ENCODE data around the gene PMFBP1.

PMFBP1 gene

DNA sequence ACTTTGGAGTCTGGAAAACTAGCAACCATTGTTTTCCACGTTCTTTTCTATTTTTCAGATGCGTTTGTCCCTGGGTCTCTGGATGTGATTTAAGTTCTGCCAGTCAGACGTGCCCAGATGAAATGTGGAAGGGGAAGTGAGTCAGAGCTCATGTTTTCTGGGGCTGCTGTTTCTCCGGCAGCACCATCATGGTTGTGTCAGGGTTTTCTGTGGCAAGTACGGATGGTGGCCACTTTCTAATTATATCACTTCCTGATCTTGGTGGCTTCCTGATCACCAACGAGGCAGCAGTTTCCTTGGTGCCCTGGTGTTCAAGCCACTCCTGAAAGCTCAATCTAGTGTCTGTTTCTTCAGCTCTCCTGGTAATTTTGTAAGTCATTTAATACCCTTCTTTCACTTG, 31.4 kb upstream of the PMFBP1 start:
- no peaks in the 10 kb centered on the region for H3K9me3 ChIP-seq (ENCODE audit: control insufficient read depth, low read length)
- no peak overlapping the region for H3K27ac ChIP-seq (ENCODE audit: insufficient read depth, low read depth, low read length, poor library complexity, severe bottlenecking)
- H3K36me3 ChIP-seq (ENCODE audit: control insufficient read depth, insufficient read depth, low read length) = no peaks in the 10 kb centered on the region
- H3K27me3 ChIP-seq (ENCODE audit: control insufficient read depth, insufficient read depth, low read length, poor library complexity, severe bottlenecking) = no peaks in the 10 kb centered on the region
- WGBS, 2 experiments = 85 to 86% methylated on average over 6 of the region's 6 CpGs
- H3K4me1 ChIP-seq (ENCODE audit: control insufficient read depth, insufficient read depth, low read length) = no peaks in the 10 kb centered on the region
- H3K4me3 ChIP-seq (ENCODE audit: insufficient read depth, low read depth, low read length) = no peak overlapping the region

DNA sequence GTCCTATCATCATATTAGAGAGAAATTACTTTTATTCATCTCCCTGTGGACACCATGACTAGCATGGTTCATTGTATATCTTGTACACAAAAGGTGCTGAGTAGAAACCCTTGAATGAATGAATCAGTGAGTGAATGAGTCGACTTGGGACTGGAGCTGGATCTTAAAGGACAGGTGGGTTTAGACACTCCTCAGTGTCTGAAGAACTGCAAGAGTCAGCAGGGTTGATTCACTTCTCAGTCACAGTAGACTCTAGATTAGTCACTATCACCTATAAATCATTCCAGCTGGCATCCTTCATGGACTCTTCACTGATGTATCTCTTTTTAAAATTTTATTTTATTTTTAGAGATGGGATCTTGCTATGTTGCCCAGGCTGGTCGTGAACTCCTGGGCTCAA, 30.1 kb upstream of the PMFBP1 start:
- no peak overlapping the region for H3K27ac ChIP-seq (ENCODE audit: insufficient read depth, low read depth, low read length, poor library complexity, severe bottlenecking)
- H3K36me3 ChIP-seq (ENCODE audit: control insufficient read depth, insufficient read depth, low read length) = no peaks in the 10 kb centered on the region
- H3K9me3 ChIP-seq (ENCODE audit: control insufficient read depth, low read length) = no peaks in the 10 kb centered on the region
- no peaks in the 10 kb centered on the region for H3K4me1 ChIP-seq (ENCODE audit: control insufficient read depth, insufficient read depth, low read length)
- H3K4me3 ChIP-seq (ENCODE audit: insufficient read depth, low read depth, low read length) = no peak overlapping the region
- 88 to 92% methylated on average over 2 of the region's 2 CpGs for WGBS, 2 experiments
- H3K27me3 ChIP-seq (ENCODE audit: control insufficient read depth, insufficient read depth, low read length, poor library complexity, severe bottlenecking) = no peaks in the 10 kb centered on the region

DNA sequence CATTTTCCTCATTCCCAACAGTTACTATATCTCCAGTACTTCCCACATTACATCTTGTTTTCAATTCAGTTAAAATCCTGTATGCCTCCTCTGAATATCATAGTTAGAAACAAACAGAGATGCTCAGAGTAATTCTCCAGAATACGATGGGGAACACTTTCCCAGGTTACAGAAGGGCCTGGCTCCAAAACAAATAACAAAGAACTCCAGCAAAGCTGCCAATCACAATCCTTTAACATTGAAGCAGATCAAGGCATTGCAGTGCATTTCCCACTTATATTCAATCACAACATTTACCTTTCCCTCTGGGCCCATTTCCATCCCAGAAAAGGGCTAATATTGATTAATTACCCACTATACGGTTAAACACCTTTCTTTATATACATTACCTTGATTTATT, 29.4 kb upstream of the PMFBP1 start:
- WGBS, 2 experiments = 54 to 82% methylated on average over 1 to 2 of the region's 2 CpGs
- Histone ChIP-seq H3K4me3 (ENCODE audit: insufficient read depth, low read depth, low read length) (no peak overlapping the region), H3K27me3 (ENCODE audit: control insufficient read depth, insufficient read depth, low read length, poor library complexity, severe bottlenecking) (no peaks in the 10 kb centered on the region), H3K9me3 (ENCODE audit: control insufficient read depth, low read length) (no peaks in the 10 kb centered on the region), H3K36me3 (ENCODE audit: control insufficient read depth, insufficient read depth, low read length) (no peaks in the 10 kb centered on the region), H3K4me1 (ENCODE audit: control insufficient read depth, insufficient read depth, low read length) (no peaks in the 10 kb centered on the region), H3K27ac (ENCODE audit: insufficient read depth, low read depth, low read length, poor library complexity, severe bottlenecking) (no peak overlapping the region)

GRCh38 chr16:72199761-72200337, 27.9 kb upstream of the PMFBP1 start:
- Histone ChIP-seq H3K9me3 (ENCODE audit: control insufficient read depth, low read length) (no peaks in the 10 kb centered on the region), H3K4me1 (ENCODE audit: control insufficient read depth, insufficient read depth, low read length) (no peaks in the 10 kb centered on the region), H3K27me3 (ENCODE audit: control insufficient read depth, insufficient read depth, low read length, poor library complexity, severe bottlenecking) (no peaks in the 10 kb centered on the region), H3K4me3 (ENCODE audit: insufficient read depth, low read depth, low read length) (no peak overlapping the region), H3K36me3 (ENCODE audit: control insufficient read depth, insufficient read depth, low read length) (no peaks in the 10 kb centered on the region), H3K27ac (ENCODE audit: insufficient read depth, low read depth, low read length, poor library complexity, severe bottlenecking) (no peak overlapping the region)
- WGBS, 2 experiments = 94 to 95% methylated on average over 5 of the region's 5 CpGs

DNA sequence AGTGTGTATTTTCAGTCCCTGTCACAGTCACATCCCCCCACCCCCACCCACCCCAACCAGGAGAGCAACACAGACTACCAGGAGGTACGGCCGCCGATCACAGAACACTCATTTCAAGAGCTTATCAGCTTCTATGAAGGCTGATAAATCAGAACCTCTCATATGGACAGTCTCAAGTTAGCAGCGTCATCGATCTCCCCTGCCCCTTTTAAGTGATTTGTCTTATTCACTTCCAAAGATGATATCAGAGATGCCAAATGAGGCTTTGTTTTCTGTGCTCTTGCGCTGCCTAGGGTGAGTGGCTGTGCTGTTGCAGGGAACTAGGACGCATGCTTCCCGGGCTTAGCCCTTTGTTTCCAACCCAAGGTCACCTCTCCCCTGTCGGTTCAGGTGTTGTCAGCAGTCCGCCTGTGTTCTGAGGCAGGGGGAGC, 26.8 kb upstream of the PMFBP1 start:
- 75 to 81% methylated on average over 10 of the region's 10 CpGs for WGBS, 2 experiments
- H3K36me3 ChIP-seq (ENCODE audit: control insufficient read depth, insufficient read depth, low read length) = no peaks in the 10 kb centered on the region
- H3K4me1 ChIP-seq (ENCODE audit: control insufficient read depth, insufficient read depth, low read length) = no peaks in the 10 kb centered on the region
- H3K4me3 ChIP-seq (ENCODE audit: insufficient read depth, low read depth, low read length) = no peak overlapping the region
- no peaks in the 10 kb centered on the region for H3K27me3 ChIP-seq (ENCODE audit: control insufficient read depth, insufficient read depth, low read length, poor library complexity, severe bottlenecking)
- no peaks in the 10 kb centered on the region for H3K9me3 ChIP-seq (ENCODE audit: control insufficient read depth, low read length)
- no peak overlapping the region for H3K27ac ChIP-seq (ENCODE audit: insufficient read depth, low read depth, low read length, poor library complexity, severe bottlenecking)

DNA sequence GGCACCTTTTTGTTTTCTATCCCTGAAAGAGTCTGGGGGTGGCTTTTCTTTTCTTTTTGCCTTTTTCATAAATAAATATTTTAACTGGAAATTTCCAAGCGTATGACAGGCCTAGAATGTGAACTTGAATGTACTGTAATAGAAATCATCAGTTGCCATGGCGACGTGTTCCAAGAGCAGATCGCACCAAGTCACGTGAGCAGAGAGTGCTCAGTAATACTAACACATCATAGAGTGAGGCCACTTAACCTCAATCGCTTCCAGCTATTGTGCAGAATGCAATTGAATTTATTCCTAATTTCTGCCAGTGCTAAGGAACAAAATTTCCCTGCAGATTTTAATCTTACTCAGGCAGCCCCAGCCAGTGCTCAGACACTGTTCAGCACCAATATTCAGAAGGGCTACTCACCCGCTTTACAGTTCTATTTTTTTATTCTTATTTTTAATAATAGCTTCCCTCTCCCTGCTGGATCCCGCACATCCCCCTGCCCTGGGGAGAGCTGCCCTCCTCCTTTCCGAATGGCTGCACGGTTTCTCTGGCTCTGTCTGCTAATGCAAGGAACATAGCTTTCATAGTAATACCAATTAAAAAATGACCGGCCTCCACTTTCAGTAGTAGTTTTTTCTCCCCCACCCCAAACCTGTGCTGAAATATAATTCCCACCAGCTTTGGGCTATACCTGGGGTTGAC, 26.2 kb upstream of the PMFBP1 start:
- Histone ChIP-seq H3K4me1 (ENCODE audit: control insufficient read depth, insufficient read depth, low read length) (no peaks in the 10 kb centered on the region), H3K9me3 (ENCODE audit: control insufficient read depth, low read length) (no peaks in the 10 kb centered on the region), H3K4me3 (ENCODE audit: insufficient read depth, low read depth, low read length) (no peak overlapping the region), H3K27me3 (ENCODE audit: control insufficient read depth, insufficient read depth, low read length, poor library complexity, severe bottlenecking) (no peaks in the 10 kb centered on the region), H3K27ac (ENCODE audit: insufficient read depth, low read depth, low read length, poor library complexity, severe bottlenecking) (no peak overlapping the region), H3K36me3 (ENCODE audit: control insufficient read depth, insufficient read depth, low read length) (no peaks in the 10 kb centered on the region)
- WGBS, 2 experiments = 88 to 91% methylated on average over 11 of the region's 11 CpGs

- Histone ChIP-seq H3K27ac (ENCODE audit: insufficient read depth, low read depth, low read length, poor library complexity, severe bottlenecking) (no peak overlapping the region), H3K36me3 (ENCODE audit: control insufficient read depth, insufficient read depth, low read length) (no peaks in the 10 kb centered on the region), H3K9me3 (ENCODE audit: control insufficient read depth, low read length) (no peaks in the 10 kb centered on the region), H3K27me3 (ENCODE audit: control insufficient read depth, insufficient read depth, low read length, poor library complexity, severe bottlenecking) (no peaks in the 10 kb centered on the region), H3K4me3 (ENCODE audit: insufficient read depth, low read depth, low read length) (no peak overlapping the region), H3K4me1 (ENCODE audit: control insufficient read depth, insufficient read depth, low read length) (no peaks in the 10 kb centered on the region)
- 84 to 86% methylated on average over 4 of the region's 4 CpGs for WGBS, 2 experiments
Measured at GRCh38 chr16:72197545-72197944, 25.6 kb upstream of the PMFBP1 start.

GRCh38 chr16:72195609-72196008, 23.7 kb upstream of the PMFBP1 start:
- H3K36me3 ChIP-seq (ENCODE audit: control insufficient read depth, insufficient read depth, low read length) = no peaks in the 10 kb centered on the region
- WGBS, 2 experiments = 63 to 64% methylated on average over 3 to 4 of the region's 4 CpGs
- no peaks in the 10 kb centered on the region for H3K27me3 ChIP-seq (ENCODE audit: control insufficient read depth, insufficient read depth, low read length, poor library complexity, severe bottlenecking)
- H3K4me3 ChIP-seq (ENCODE audit: insufficient read depth, low read depth, low read length) = no peak overlapping the region
- no peaks in the 10 kb centered on the region for H3K4me1 ChIP-seq (ENCODE audit: control insufficient read depth, insufficient read depth, low read length)
- no peaks in the 10 kb centered on the region for H3K9me3 ChIP-seq (ENCODE audit: control insufficient read depth, low read length)
- H3K27ac ChIP-seq (ENCODE audit: insufficient read depth, low read depth, low read length, poor library complexity, severe bottlenecking) = no peak overlapping the region

GRCh38 chr16:72191551-72191950, 19.6 kb upstream of the PMFBP1 start:
- Histone ChIP-seq H3K4me1 (ENCODE audit: control insufficient read depth, insufficient read depth, low read length) (no peaks in the 10 kb centered on the region), H3K9me3 (ENCODE audit: control insufficient read depth, low read length) (no peaks in the 10 kb centered on the region), H3K27me3 (ENCODE audit: control insufficient read depth, insufficient read depth, low read length, poor library complexity, severe bottlenecking) (no peaks in the 10 kb centered on the region), H3K36me3 (ENCODE audit: control insufficient read depth, insufficient read depth, low read length) (no peaks in the 10 kb centered on the region), H3K4me3 (ENCODE audit: insufficient read depth, low read depth, low read length) (no peak overlapping the region), H3K27ac (ENCODE audit: insufficient read depth, low read depth, low read length, poor library complexity, severe bottlenecking) (no peak overlapping the region)
- WGBS, 2 experiments = 86% methylated on average over 3 of the region's 3 CpGs

- no peak overlapping the region for H3K4me3 ChIP-seq (ENCODE audit: insufficient read depth, low read depth, low read length)
- no peak overlapping the region for H3K27ac ChIP-seq (ENCODE audit: insufficient read depth, low read depth, low read length, poor library complexity, severe bottlenecking)
- no peaks in the 10 kb centered on the region for H3K36me3 ChIP-seq (ENCODE audit: control insufficient read depth, insufficient read depth, low read length)
- no peaks in the 10 kb centered on the region for H3K4me1 ChIP-seq (ENCODE audit: control insufficient read depth, insufficient read depth, low read length)
- H3K27me3 ChIP-seq (ENCODE audit: control insufficient read depth, insufficient read depth, low read length, poor library complexity, severe bottlenecking) = no peaks in the 10 kb centered on the region
- WGBS, 2 experiments = 93 to 94% methylated on average over 6 of the region's 6 CpGs
- H3K9me3 ChIP-seq (ENCODE audit: control insufficient read depth, low read length) = no peaks in the 10 kb centered on the region
Measured at GRCh38 chr16:72189865-72190371, 18.0 kb upstream of the PMFBP1 start.
